ENCODE data around the gene CEP85.

CEP85 gene

GRCh38 chr1:26259005-26259404 lies 25.0 kb downstream of the CEP85 start:
- no peak for DNase-seq
- H3K27ac Mint-ChIP-seq: no peak overlapping the region
- no peaks in the 10 kb centered on the region for H3K4me1 Mint-ChIP-seq
- no peak overlapping the region for H3K4me3 Mint-ChIP-seq
- H3K27me3 Mint-ChIP-seq: no peaks in the 10 kb centered on the region
- no peak for ATAC-seq
- H3K9me3 Mint-ChIP-seq: no peaks in the 10 kb centered on the region

- Mint-ChIP-seq H3K9me3 (no peaks in the 10 kb centered on the region), H3K4me3 (no peak overlapping the region), H3K27ac (peak overlapping the region in 1 of 2 donors; percentile 36), H3K27me3 (no peaks in the 10 kb centered on the region), H3K4me1 (no peaks in the 10 kb centered on the region)
- ATAC-seq: no peak
- DNase-seq: no peak
These were observed 25.6 kb downstream of the CEP85 start for GRCh38 chr1:26259578-26259977.

- no peak for ATAC-seq
- Mint-ChIP-seq H3K27me3 (no peaks in the 10 kb centered on the region), H3K27ac (peak overlapping the region in 1 of 2 donors; percentile 54)
These were observed 29.2 kb downstream of the CEP85 start for GRCh38 chr1:26263212-26263611.

GRCh38 chr1:26265405-26265804 lies 31.4 kb downstream of the CEP85 start:
- Mint-ChIP-seq H3K4me1 (peaks cover 11% of the 10 kb centered on the region), H3K27me3 (no peaks in the 10 kb centered on the region), H3K27ac (peak overlapping the region in 1 of 2 donors; percentile 34), H3K4me3 (no peak overlapping the region), H3K9me3 (peaks cover 0 to 10% of the 10 kb centered on the region in 2 donors)
- DNase-seq (no peak), ATAC-seq (peak; percentile 50)

More at GRCh38 chr1:26263212-26263611, 29.2 kb downstream of the CEP85 start:
- no peak for DNase-seq
- H3K4me3 Mint-ChIP-seq: no peak overlapping the region
- peaks cover 11% of the 10 kb centered on the region for H3K4me1 Mint-ChIP-seq
- H3K9me3 Mint-ChIP-seq: no peaks in the 10 kb centered on the region

GRCh38 chr1:26268290-26269197 lies 34.5 kb downstream of the CEP85 start:
- ATAC-seq: no peak

GRCh38 chr1:26269198-26269550 lies 35.2 kb downstream of the CEP85 start:
- Mint-ChIP-seq H3K4me3 (no peak overlapping the region), H3K4me1 (peaks cover 12% of the 10 kb centered on the region), H3K27me3 (no peaks in the 10 kb centered on the region), H3K9me3 (peaks cover 0 to 10% of the 10 kb centered on the region in 2 donors), H3K27ac (no peak overlapping the region)
- DNase-seq (no peak), ATAC-seq (no peak)

More at GRCh38 chr1:26268290-26269197, 34.5 kb downstream of the CEP85 start:
- Mint-ChIP-seq H3K9me3 (peaks cover 0 to 10% of the 10 kb centered on the region in 2 donors), H3K27me3 (no peaks in the 10 kb centered on the region), H3K27ac (no peak overlapping the region), H3K4me3 (no peak overlapping the region), H3K4me1 (peaks cover 11% of the 10 kb centered on the region)
- no peak for DNase-seq

- H3K4me3 Mint-ChIP-seq: no peak overlapping the region
- H3K27ac Mint-ChIP-seq: peak overlapping the region in 1 of 2 donors; percentile 62
- no peaks in the 10 kb centered on the region for H3K27me3 Mint-ChIP-seq
- DNase-seq (no peak), ATAC-seq (no peak)
- no peaks in the 10 kb centered on the region for H3K9me3 Mint-ChIP-seq
- peaks cover 56% of the 10 kb centered on the region for H3K4me1 Mint-ChIP-seq
These were observed 40.9 kb downstream of the CEP85 start for GRCh38 chr1:26274801-26275425.

- Mint-ChIP-seq H3K4me1 (peaks cover 61% of the 10 kb centered on the region), H3K27ac (peak overlapping the region in 1 of 2 donors; percentile 62), H3K27me3 (no peaks in the 10 kb centered on the region), H3K4me3 (peak overlapping the region; percentile 54 to 71), H3K9me3 (no peaks in the 10 kb centered on the region)
- ATAC-seq (peak; percentile 78), DNase-seq (peak; percentile 67 to 78)
These were observed 41.8 kb downstream of the CEP85 start for GRCh38 chr1:26275580-26276431.

GRCh38 chr1:26276432-26276838 lies 42.4 kb downstream of the CEP85 start:
- Mint-ChIP-seq H3K27ac (no peak overlapping the region), H3K9me3 (no peaks in the 10 kb centered on the region), H3K4me1 (peaks cover 67% of the 10 kb centered on the region), H3K27me3 (no peaks in the 10 kb centered on the region), H3K4me3 (peak overlapping the region; percentile 49 to 71)
- no peak for DNase-seq
- no peak for ATAC-seq

GRCh38 chr1:26277261-26277661 lies 43.3 kb downstream of the CEP85 start:
- H3K27me3 Mint-ChIP-seq: no peaks in the 10 kb centered on the region
- peaks cover 75% of the 10 kb centered on the region for H3K4me1 Mint-ChIP-seq

GRCh38 chr1:26277719-26278118 lies 43.7 kb downstream of the CEP85 start:
- ATAC-seq (no peak), DNase-seq (no peak)
- Mint-ChIP-seq H3K27me3 (no peaks in the 10 kb centered on the region), H3K4me3 (peak overlapping the region; percentile 75 to 91), H3K4me1 (peaks cover 80% of the 10 kb centered on the region), H3K27ac (peak overlapping the region; percentile 69 to 83), H3K9me3 (no peaks in the 10 kb centered on the region)

More at GRCh38 chr1:26277261-26277661, 43.3 kb downstream of the CEP85 start:
- peak overlapping the region in 1 of 2 donors; percentile 69 for H3K27ac Mint-ChIP-seq
- H3K9me3 Mint-ChIP-seq: no peaks in the 10 kb centered on the region
- H3K4me3 Mint-ChIP-seq: peak overlapping the region; percentile 49 to 71
- ATAC-seq (no peak), DNase-seq (no peak)

GRCh38 chr1:26278303-26278702 lies 44.3 kb downstream of the CEP85 start:
- H3K27me3 Mint-ChIP-seq: no peaks in the 10 kb centered on the region
- H3K27ac Mint-ChIP-seq: peak overlapping the region; percentile 69 to 83
- peaks cover 86% of the 10 kb centered on the region for H3K4me1 Mint-ChIP-seq
- H3K4me3 Mint-ChIP-seq: peak overlapping the region; percentile 75 to 91
- no peaks in the 10 kb centered on the region for H3K9me3 Mint-ChIP-seq
- DNase-seq: no peak
- no peak for ATAC-seq

- peak overlapping the region; percentile 49 to 80 for H3K27ac Mint-ChIP-seq
- no peaks in the 10 kb centered on the region for H3K9me3 Mint-ChIP-seq
- H3K4me1 Mint-ChIP-seq: peaks cover 92% of the 10 kb centered on the region
- DNase-seq (peak in 1 of 2 donors; percentile 45), ATAC-seq (no peak)
- H3K27me3 Mint-ChIP-seq: no peaks in the 10 kb centered on the region
- H3K4me3 Mint-ChIP-seq: peak overlapping the region; percentile 75 to 91
These were observed 44.9 kb downstream of the CEP85 start for GRCh38 chr1:26278724-26279455.

- Mint-ChIP-seq H3K27ac (peak within 1 kb of the TSS; percentile 87 to 98), H3K4me1 (peaks cover 93% of the 10 kb centered on the region), H3K4me3 (peak within 1 kb of the TSS; percentile 75 to 91), H3K9me3 (no peaks in the 10 kb centered on the region), H3K27me3 (no peaks in the 10 kb centered on the region)
- peak; percentile 64 for ATAC-seq
- DNase-seq: peak; percentile 80 to 83
These were observed 45.7 kb downstream of the CEP85 start, which contains the start of gene SH3BGRL3 for GRCh38 chr1:26279456-26280332. TSS of gene SH3BGRL3 (plus strand) at chr1:26280086. CDS start at chr1:26280156, 70 bp downstream.

Data from stimulated activated naive CD8-positive, alpha-beta T cell treated with anti-CD3 and anti-CD28 coated beads, Interleukin-15, amount 100 ng/mL, for 72 hours (primary cell).